Measurements from ENCODE around the gene NUP35.

- TF ChIP-seq CTCF (IDR thresholded peaks at IDR 0.05) (no peak), POLR2AphosphoS5 (IDR thresholded peaks at IDR 0.05; ENCODE audit: low read depth, low read length) (no peak)
These were observed 45.0 kb upstream of the NUP35 start for GRCh38 chr2:183079139-183079775.

Data from Panc1 (cell line).